Lower leg skin (tissue), 4 donors: Measurements from ENCODE around the gene MAPKAPK5. TPM values are rescaled to one million over a fixed set of nuclear protein-coding genes. Genes with fewer than 3 reads are reported as not detected.

Experiments used
- microRNA-seq, 2 donors: library from miRNA; unstranded; fragments of <30 nt; microRNA quantifications; one replicate each; pipeline ENCODE4, GENCODE V29; 2016; ENCODE audit warnings: borderline replicate concordance in 2 of 2, borderline number of aligned reads in 1 of 2
- total RNA-seq, 4 donors: library from RNA; depleted of rRNA; stranded (reverse); fragments of >200 nt; gene quantifications; one replicate each; pipeline ENCODE4 v1.1.0, GENCODE V29; 2016

Gene MAPKAPK5
- total RNA-seq, 4 donors from 2014 or later, result 34.8 to 60.5 (median 49.5) TPM

Small RNA genes within 50 kb of the gene (microRNA-seq; reads per million reads assigned to microRNA genes)
- 1.1 to 2.0 reads per million in 2 donors for gene MIR6761

Other genes starting within 250 kb of the MAPKAPK5 start
- gene ATXN2, start 242.9 kb upstream of the MAPKAPK5 start, total RNA-seq, result 10 to 100 TPM; 20.3 to 42.9 (median 25.9) TPM
- gene BRAP, start 156.3 kb upstream of the MAPKAPK5 start, total RNA-seq, result 10 to 100 TPM; 18.0 to 25.2 (median 22.0) TPM
- gene ACAD10, start 156.2 kb upstream of the MAPKAPK5 start, total RNA-seq, result 10 to 100 TPM; 23.1 to 40.5 (median 24.3) TPM
- gene ALDH2, start 75.3 kb upstream of the MAPKAPK5 start, total RNA-seq, result 100 to 1,000 TPM; 151 to 179 (median 157) TPM
- gene TMEM116, start 170.9 kb downstream of the MAPKAPK5 start, total RNA-seq, result 10 to 100 TPM in 3 of 4 donors, 1 to 10 TPM in 1; 8.1 to 19.9 (median 13.7) TPM
- 10 to 100 TPM; 72.7 to 88.7 (median 82.8) TPM for gene ERP29, start 171.2 kb downstream of the MAPKAPK5 start, total RNA-seq